ENCODE measurements around the gene FBXL14.

Gene FBXL14

DNA sequence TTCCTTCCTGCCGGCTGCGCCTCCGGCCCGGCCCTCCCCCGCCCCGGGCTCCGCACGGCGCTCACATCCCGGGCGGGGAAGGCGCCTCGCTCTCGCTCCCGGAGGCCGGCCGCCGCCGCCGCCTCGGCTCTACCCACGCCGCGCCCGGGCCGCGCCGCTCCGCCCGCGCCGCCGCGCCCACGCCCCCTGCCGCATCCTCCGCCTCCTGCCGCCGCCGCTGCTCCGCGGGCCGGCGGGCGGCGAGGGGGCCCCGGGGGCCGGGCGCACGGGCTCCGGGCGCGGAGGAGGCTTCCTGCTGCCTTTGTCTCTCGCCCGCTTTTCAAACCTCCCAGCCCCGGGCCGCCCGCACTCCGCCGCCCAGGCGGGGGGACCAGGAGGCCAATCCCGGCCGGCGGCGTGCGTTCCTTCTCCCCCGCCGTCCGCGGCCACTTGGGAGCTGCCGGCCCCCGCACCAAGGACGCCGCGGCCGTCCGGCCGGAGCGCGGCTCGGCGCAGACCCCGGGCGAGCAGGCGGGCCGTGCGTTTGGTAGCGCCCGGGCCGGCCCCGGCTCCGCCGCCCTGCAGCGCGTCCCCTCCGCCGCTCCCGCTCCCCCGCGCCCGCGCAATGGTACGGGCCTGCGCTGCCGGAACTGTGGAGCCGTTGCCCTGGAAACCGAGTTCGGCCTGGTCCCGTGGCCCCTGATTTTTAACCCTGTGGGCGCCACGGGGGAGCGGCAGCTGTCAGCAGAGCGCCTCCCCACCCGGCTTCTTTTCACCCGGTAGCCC is at the start of gene FBXL14:
Gene FBXL14, minus strand, starts transcription at position 321 of the 765 bp plus-strand sequence. CDS start 515 bp downstream, outside the sequence.
- peak; percentile 71 to 85 (median 79) for DNase-seq (ENCODE audit: low read depth in 3 of 3)

DNA sequence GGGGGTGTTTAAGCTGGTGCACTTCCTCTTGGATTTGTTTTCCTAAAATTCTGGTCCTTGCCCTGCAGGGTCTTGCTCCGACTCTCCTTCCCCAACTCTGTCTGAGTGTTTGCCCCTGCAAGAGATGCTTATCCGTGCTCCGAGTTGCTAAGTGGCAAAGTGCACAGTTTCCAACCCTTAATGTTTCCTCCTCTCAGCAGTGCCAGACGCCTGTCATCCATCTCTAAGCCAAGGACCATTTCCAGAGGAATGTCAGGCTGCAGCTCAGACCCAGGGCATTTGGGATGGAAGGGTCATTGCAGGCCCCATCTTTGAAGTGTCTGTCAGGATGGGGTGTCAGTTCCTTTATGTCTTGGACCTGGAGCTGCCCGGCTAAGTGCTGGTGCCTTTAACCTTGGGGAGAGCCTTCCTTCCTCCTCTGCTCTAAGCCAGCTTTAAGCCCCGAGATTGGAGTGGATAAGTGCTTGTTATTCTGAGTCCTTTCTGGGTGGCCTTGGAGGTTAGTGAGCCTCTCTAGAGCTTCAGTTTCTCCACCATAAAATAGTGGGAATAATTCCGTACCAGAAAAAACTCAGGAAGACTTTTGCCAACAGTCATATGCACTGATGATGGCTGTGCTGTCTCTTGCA is 49.6 kb upstream of the FBXL14 start:
- no peak for DNase-seq (ENCODE audit: low read depth in 3 of 3)

- DNase-seq (ENCODE audit: low read depth in 3 of 3) = no peak
Measured at GRCh38 chr12:1643043-1643442, 48.7 kb upstream of the FBXL14 start.

DNA sequence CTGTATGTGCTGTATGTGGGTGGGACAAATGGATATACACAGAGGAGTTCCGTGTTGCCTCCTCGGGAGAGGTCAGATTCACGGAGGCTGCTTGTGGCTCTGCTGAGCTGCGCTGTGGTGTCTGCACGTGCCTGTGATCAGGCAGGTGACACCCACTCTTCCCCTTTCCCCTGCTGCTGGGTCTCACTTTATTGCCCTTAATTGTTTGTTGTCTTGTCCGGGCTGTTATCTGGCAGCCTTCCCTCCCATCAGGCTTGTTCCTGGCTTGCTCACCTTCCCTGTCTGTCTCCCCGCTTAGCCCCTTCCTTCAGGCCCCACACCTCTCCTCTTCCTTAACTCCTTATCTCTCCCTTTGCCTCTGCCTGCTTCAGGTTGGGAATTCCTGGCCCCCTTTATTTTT is 48.1 kb upstream of the FBXL14 start:
- DNase-seq (ENCODE audit: low read depth in 3 of 3) = no peak

DNA sequence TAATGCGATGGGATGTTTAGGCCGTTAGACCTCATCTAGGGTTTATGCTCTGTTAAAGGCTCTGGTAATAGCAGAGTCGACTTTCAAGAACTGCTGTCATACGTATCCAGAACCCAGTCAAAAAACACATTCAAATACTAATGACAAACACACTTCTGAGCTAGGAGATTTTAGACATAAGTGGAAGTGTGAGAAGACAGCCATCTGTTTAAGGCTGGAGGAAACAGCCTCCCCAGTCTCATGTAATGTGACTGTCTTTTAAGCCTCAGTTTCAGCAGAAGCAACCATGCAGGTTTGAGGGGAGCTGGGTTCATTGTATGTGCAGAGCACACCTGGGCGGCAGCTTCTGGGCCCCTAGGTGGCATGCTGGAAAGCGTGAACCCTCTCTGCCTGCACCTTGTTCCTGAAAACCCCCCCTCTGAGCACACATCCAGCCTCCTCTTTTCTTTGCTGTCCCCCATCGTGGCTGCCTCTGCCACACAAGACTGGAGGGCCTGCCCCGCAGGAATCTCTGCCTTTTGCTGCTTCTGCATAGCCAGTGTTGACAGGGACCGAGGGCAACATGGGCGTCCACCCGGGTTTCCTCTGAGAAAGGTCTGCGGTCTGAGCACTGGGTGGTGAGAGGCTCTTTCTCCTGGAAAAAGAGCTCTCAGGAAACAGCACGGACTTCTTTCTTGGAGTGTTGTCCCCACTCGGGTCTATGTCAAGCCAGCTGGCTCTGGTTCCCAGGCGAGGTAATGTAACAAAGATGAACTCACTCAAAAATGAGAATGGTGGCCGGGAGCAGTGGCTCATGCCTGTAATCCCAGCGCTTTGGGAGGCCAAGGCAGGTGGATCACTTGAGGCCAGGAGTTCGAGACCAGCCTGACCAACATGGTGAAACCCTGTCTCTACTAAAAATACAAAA is 46.2 kb upstream of the FBXL14 start:
- DNase-seq (ENCODE audit: low read depth in 3 of 3) = no peak

GRCh38 chr12:1639538-1639937 is 45.2 kb upstream of the FBXL14 start:
- DNase-seq (ENCODE audit: low read depth in 3 of 3) = no peak

- DNase-seq (ENCODE audit: low read depth in 3 of 3) = no peak
Measured at GRCh38 chr12:1638203-1638602, 43.8 kb upstream of the FBXL14 start.

GRCh38 chr12:1635301-1636095 is 41.1 kb upstream of the FBXL14 start:
- DNase-seq (ENCODE audit: low read depth in 3 of 3) = no peak

- DNase-seq (ENCODE audit: low read depth in 3 of 3) = peak; percentile 26 to 53 (median 26)
Measured at GRCh38 chr12:1634590-1635191, 40.3 kb upstream of the FBXL14 start.

DNA sequence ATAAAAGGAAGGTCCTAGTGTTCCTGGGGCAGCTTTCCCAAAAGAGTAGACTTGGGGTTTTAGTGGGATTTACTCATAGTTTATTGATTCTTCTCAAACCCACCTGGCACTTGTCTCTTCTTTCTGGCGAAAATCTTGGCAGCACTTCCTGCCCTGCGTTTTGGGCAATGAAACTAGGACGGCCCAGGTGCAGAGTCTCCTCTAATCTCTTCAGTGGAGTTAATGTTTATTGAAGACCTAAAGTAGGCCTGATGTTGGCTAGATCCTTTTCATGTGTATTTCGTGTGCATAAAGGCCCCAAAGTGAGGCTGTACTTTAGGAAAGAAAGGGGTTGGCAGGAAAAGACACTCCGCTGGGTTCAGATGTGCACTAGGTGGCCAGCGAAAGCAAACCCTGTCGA is 39.8 kb upstream of the FBXL14 start:
- DNase-seq (ENCODE audit: low read depth in 3 of 3) = no peak

DNA sequence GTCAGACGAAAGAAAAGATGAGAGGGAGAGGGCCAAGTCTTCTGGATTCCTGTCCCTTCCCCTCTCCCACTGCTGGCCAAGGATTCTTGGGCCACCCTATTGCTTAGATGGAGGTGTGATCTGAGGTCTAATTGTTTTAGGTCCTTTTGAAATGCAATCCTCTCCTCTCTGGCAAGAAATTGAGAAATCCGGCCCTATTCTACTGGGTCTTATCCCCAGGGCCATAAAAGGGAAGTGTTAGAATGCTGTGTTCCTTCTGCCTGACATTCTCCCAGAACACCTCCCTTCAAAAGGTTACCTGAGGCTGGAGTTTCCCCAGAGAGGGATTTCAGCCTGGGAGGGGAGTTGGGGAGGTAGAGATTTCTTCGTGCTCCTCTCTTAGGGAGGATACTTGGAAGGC is 39.1 kb upstream of the FBXL14 start:
- DNase-seq (ENCODE audit: low read depth in 3 of 3) = no peak

DNA sequence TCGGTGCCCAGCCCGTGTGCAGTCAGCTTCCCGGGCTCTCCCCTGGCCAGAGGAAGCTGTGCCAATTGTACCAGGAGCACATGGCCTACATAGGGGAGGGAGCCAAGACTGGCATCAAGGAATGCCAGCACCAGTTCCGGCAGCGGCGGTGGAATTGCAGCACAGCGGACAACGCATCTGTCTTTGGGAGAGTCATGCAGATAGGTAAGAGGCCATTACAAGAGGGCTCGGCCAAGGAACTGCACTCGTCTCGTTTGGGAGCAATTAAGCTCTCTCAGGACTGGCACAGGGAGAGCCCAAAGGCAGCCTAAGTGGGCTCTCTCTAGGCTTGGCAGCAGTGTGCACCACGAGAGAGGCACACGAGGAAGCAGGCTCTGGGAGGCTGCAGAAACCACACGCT is 38.3 kb upstream of the FBXL14 start:
- DNase-seq (ENCODE audit: low read depth in 3 of 3) = no peak

GRCh38 chr12:1630827-1631591 is 36.6 kb upstream of the FBXL14 start:
- no peak for DNase-seq (ENCODE audit: low read depth in 3 of 3)

DNA sequence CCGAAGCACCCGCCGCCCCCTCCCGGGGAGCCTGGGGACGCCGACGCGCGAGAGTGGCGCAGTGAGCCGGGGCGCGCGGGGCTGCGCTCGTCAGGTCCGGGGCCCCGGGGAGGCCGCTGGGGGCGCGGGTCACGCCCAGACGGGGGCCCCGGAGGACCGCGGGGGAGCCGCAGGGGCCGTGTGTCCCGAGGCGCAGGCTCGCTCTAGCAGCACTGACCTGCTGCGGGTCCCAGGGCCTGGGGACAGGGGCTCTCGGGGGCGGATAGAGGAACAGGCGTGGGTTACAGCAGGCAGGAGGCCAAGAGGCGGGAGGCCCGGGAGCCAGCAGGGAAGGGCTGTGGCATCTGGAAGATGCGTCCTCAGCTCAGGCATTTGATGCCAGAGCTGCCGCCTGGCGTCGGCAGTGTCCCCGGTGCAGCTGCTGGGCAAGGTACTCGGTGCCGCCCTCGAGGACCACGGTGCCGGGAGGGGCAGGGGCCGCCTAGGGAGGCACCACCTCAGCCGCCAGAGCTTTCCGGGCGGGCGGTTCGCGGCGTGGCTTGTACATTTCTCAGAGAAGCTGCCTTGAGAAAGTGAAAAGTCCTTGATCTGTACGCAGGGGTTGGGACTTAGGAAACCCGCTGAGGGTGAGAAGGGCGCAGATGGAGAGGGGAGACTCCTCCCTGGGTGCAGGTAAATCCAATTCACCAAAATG is 35.9 kb upstream of the FBXL14 start:
- DNase-seq (ENCODE audit: low read depth in 3 of 3) = no peak

DNA sequence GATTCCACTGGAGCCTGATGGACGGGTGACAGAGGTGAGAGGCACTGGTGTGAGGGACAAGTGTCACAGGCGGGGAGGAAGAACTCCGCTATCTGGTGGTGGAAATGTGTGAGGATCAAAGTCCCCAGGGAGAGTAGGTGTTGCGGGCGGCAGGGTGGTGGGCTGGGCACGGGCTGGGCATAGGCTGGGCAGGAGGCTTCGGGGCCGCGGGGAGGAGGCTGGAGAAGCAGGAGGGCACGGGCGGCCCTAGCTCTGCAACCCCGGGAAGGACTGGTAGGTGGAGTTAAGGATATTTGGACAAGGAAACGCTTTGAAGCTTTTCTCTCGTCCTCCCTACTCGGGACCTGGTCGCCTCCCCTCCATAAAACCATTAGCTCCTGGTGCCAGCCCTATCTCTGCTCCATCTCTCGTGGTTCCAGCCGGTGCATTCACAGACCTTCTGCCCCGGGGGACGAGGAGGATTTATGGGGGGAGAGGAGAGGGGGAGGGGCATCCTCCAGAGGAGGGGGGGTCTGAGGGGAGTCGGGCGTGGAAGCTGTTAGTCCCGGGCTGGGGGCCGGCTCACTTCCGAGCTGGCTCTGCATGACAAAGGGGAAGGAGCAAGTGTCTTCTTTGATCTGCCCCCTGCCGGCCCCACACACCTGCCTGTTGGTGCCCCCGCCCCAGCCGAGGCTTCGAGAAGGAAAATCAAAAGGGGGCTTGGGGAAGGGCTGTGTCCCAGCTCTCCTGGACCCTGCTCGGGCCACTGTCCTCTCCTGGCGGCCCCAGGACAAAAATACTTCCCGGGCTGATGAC is 35.2 kb upstream of the FBXL14 start:
- DNase-seq (ENCODE audit: low read depth in 3 of 3) = no peak

DNA sequence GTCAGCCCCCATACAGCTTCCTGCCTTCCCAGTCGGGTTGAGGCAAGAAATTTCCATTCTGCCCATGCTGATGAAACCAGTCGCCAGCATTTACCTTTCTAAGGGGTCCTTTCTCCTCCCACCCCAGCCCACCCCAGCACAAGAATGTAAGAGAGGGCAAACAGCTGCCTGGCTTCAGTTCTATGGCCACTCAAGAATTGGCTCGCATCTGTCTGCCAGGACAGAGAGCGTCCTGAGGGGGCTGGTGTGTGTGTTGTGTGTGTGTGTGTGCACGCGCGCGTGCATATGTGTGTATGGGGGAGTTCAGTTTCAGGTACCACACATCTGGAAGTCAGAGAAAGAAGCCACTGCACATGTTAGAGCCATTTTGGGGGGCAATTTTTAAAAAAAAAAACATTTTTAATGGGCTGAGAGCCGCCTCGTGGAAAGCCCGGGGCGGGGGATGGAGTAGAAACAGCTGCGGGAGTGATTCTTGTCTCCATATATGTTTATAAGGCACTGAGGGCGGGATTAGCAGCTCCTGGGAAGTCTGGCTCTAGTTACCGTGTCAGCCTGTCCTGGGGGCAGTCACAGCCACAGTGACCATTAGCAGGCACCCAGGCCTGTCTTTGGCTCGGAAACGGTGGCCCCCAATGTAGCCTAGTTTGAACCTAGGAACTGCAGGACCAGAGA is 34.4 kb upstream of the FBXL14 start, which contains the start of gene WNT5B:
Gene WNT5B, plus strand, starts transcription at position 566 of the 672 bp plus-strand sequence. CDS start 2,124 bp downstream, outside the sequence.
- DNase-seq (ENCODE audit: low read depth in 3 of 3) = no peak

DNA sequence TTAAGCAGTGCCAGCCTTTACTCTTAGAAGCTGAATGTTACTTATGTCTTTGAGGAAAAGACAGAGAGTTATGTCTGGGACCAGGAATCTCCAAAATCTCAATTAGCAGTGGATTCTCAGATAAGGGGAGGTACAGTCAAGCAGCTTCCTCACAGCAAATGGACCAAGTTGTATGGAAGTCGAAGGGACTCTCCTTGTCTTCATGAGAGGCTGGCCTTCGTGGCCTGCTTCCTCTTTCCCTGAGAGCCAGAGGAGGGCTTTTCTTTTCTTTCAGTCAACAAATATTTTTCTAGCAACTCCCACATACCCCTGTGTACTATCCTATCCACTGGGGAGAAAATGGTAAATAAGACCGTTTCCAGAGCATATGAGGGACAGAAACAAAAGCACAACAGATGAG is 28.0 kb upstream of the FBXL14 start:
- DNase-seq (ENCODE audit: low read depth in 3 of 3) = no peak

- DNase-seq (ENCODE audit: low read depth in 3 of 3) = no peak
Measured at GRCh38 chr12:1620092-1620491, 25.7 kb upstream of the FBXL14 start.
